HepG2 (cell line): ENCODE measurements around the gene DEPDC5. TPM values are rescaled to one million over a fixed set of nuclear protein-coding genes. Genes with fewer than 3 reads are reported as not detected.

Source experiments
- BCL3 ChIP-seq: sonication (generic); formaldehyde crosslinking; IDR thresholded peaks from 2 replicates; pipeline ENCODE4 v1.5.1; 2020; ENCODE audit warnings: mild to moderate bottlenecking, missing genetic modification reagents, moderate library complexity
- BORCS8-MEF2B ChIP-seq: sonication (generic); formaldehyde crosslinking; IDR thresholded peaks from 2 replicates; pipeline ENCODE4 v1.8.0; 2022; ENCODE audit warnings: mild to moderate bottlenecking, missing genetic modification reagents
- CREBL2 ChIP-seq: sonication (generic); formaldehyde crosslinking; IDR thresholded peaks from 2 replicates; pipeline ENCODE4 v1.8.1; 2023; ENCODE audit warnings: missing genetic modification reagents, mild to moderate bottlenecking, borderline replicate concordance
- DR1 ChIP-seq: sonication (generic); formaldehyde crosslinking; IDR thresholded peaks from 2 replicates; pipeline ENCODE4 v1.8.0; 2021; ENCODE audit warnings: mild to moderate bottlenecking, missing genetic modification reagents, inconsistent platforms
- GRHL1 ChIP-seq: sonication (generic); formaldehyde crosslinking; conservative IDR thresholded peaks from 2 replicates; pipeline ENCODE4 v1.8.0; 2022; ENCODE audit warnings: missing genetic modification reagents
- KAT8 ChIP-seq: IDR thresholded peaks from 2 replicates; pipeline ENCODE4 v1.6.1; 2016; ENCODE audit warnings: missing genetic modification reagents, missing compliant biosample characterization
- KLF12 ChIP-seq: sonication (generic); formaldehyde crosslinking; IDR thresholded peaks from 2 replicates; pipeline ENCODE4 v1.4.0; 2020; ENCODE audit warnings: missing genetic modification reagents, borderline replicate concordance
- MATR3 ChIP-seq: sonication (generic); formaldehyde crosslinking; IDR thresholded peaks from 2 replicates; pipeline ENCODE4 v1.4.0; 2020; ENCODE audit warnings: missing genetic modification reagents
- NFE2L2 ChIP-seq: fragments of 150-350 bp; IDR thresholded peaks from 2 replicates; pipeline ENCODE4 v1.6.1; 2014; ENCODE audit warnings: low read length
- NFIC ChIP-seq: IDR thresholded peaks from 2 replicates; pipeline ENCODE4 v1.6.1; 2012; ENCODE audit warnings: mild to moderate bottlenecking, low read length, inconsistent platforms
- RBFOX2 ChIP-seq: fragments of 200-400 bp; formaldehyde crosslinking; IDR thresholded peaks from 2 replicates; pipeline ENCODE4 v1.6.1; 2017; ENCODE audit warnings: low read depth, mild to moderate bottlenecking, low read length
- SKIL ChIP-seq: sonication (generic); formaldehyde crosslinking; IDR thresholded peaks from 2 replicates; pipeline ENCODE4 v1.8.0; 2022; ENCODE audit warnings: missing genetic modification reagents, mild to moderate bottlenecking, moderate library complexity, borderline replicate concordance
- ZFY ChIP-seq: sonication (generic); formaldehyde crosslinking; IDR thresholded peaks from 2 replicates; pipeline ENCODE4 v1.4.0; 2020; ENCODE audit warnings: missing genetic modification reagents
- ZNF160 ChIP-seq: sonication (generic); formaldehyde crosslinking; IDR thresholded peaks from 2 replicates; pipeline ENCODE4 v1.8.0; 2022; ENCODE audit warnings: mild to moderate bottlenecking, inconsistent platforms, missing genetic modification reagents
- ZNF564 ChIP-seq: sonication (generic); formaldehyde crosslinking; IDR thresholded peaks from 2 replicates; pipeline ENCODE4 v1.8.1; 2023; ENCODE audit warnings: mild to moderate bottlenecking, missing genetic modification reagents
- ZNF652 ChIP-seq: IDR thresholded peaks from 2 replicates; pipeline ENCODE4 v1.6.1; 2016; ENCODE audit warnings: low read depth, borderline replicate concordance
- polyA plus RNA-seq, 8 experiments: library from polyadenylated mRNA; depleted of rRNA in 3 of 8; stranded (reverse) in 7 of 8; unstranded in 1 of 8; fragments of >200 nt; fragmentation: Illumina TruSeq in 4 of 8; extraction: Trizol in 4 of 8; gene quantifications; 2 replicates each; pipeline versions ENCODE4 v1.2.1 to v1.2.3, GENCODE V29; 2011 to 2016; ENCODE audit warnings: low read depth in 4 of 8, missing spikeins in 1 of 8, mixed read lengths in 1 of 8; ENCODE audit not compliant: insufficient read depth in 1 of 8
- total RNA-seq, 5 experiments: library from RNA; depleted of rRNA; stranded (reverse); fragments of >200 nt; fragmentation: Illumina TruSeq; extraction: Trizol; gene quantifications; 2 replicates each; pipeline ENCODE4 v1.2.3, GENCODE V29; 2016; ENCODE audit warnings: low read depth in 1 of 5
- TF ChIP-seq, protein P1 (sequence below): fragments of 450-650 bp; IDR thresholded peaks from 2 replicates; pipeline ENCODE4 v1.6.1; 2017; ENCODE audit warnings: mild to moderate bottlenecking
- TF ChIP-seq, protein P2 (sequence below): sonication (generic); formaldehyde crosslinking; IDR thresholded peaks from 2 replicates; pipeline ENCODE4 v1.4.0; 2020; ENCODE audit warnings: mild to moderate bottlenecking, missing genetic modification reagents

DEPDC5 gene
- total and polyA plus RNA-seq, 2 of the 13 experiments (the other 11 are each of a cell fraction or from before 2014, with no cell fraction given) = 9.8 to 12.4 TPM

GRCh38 chr22:31753634-31754501 lies at the start of gene DEPDC5 (continued):
- TF ChIP-seq CREBL2 (no peak), BORCS8-MEF2B (peak; percentile 30; the same call in 1 of the 2 replicates), MATR3 (no peak), RBFOX2 (peak; percentile 90), ZNF652 (CRISPR knock-in tag) (no peak), SKIL (no peak), NFE2L2 (no peak), NFIC (no peak), ZNF160 (CRISPR knock-in tag) (no peak), BCL3 (no peak), ZFY (peak; percentile 95), GRHL1 (CRISPR knock-in tag) (no peak), DR1 (peak; percentile 88), ZNF564 (CRISPR knock-in tag) (peak; percentile 66; the same call in 1 of the 2 replicates), KLF12 (CRISPR knock-in tag) (peak; percentile 86; the same call in 1 of the 2 replicates), KAT8 (peak; percentile 94)
- TF ChIP-seq, protein P1, sequence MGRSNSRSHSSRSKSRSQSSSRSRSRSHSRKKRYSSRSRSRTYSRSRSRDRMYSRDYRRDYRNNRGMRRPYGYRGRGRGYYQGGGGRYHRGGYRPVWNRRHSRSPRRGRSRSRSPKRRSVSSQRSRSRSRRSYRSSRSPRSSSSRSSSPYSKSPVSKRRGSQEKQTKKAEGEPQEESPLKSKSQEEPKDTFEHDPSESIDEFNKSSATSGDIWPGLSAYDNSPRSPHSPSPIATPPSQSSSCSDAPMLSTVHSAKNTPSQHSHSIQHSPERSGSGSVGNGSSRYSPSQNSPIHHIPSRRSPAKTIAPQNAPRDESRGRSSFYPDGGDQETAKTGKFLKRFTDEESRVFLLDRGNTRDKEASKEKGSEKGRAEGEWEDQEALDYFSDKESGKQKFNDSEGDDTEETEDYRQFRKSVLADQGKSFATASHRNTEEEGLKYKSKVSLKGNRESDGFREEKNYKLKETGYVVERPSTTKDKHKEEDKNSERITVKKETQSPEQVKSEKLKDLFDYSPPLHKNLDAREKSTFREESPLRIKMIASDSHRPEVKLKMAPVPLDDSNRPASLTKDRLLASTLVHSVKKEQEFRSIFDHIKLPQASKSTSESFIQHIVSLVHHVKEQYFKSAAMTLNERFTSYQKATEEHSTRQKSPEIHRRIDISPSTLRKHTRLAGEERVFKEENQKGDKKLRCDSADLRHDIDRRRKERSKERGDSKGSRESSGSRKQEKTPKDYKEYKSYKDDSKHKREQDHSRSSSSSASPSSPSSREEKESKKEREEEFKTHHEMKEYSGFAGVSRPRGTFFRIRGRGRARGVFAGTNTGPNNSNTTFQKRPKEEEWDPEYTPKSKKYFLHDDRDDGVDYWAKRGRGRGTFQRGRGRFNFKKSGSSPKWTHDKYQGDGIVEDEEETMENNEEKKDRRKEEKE = no peak
- TF ChIP-seq, protein P2, sequence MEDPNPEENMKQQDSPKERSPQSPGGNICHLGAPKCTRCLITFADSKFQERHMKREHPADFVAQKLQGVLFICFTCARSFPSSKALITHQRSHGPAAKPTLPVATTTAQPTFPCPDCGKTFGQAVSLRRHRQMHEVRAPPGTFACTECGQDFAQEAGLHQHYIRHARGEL (CRISPR knock-in tag) = no peak
